HepG2 (cell line): ENCODE measurements around the gene ITGAX. TPM values are rescaled to one million over a fixed set of nuclear protein-coding genes. Genes with fewer than 3 reads are reported as not detected.

Source experiments
- ATAC-seq: fragments of 200-7000 bp; cut with Tn5 transposase; 3 replicates; pipeline ENCODE4 v1.9.1; 2020; ENCODE audit warnings: mild to moderate bottlenecking, moderate library complexity
- BruUV-seq: library from RNA; stranded (reverse); fragments of 400-500 nt; replicated peaks from 2 replicates; lab custom pipeline; 2021; lab: Mats Ljungman, UMichigan
- CTCF ChIA-PET: fragments of 300-600 bp; formaldehyde crosslinking; extraction: SDS; loops from one replicate; lab custom pipeline; 2021; ENCODE audit warnings: low total read pairs, inconsistent platforms, low intra/inter-chr PET ratio; lab: Yijun Ruan, JAX
- POLR2A ChIA-PET: fragments of 350-600 bp; sonication (Branson Sonifier 250); formaldehyde crosslinking; loops from one replicate; lab custom pipeline; 2020; ENCODE audit warnings: antibody characterized with exemption, inconsistent platforms; lab: Yijun Ruan, JAX
- DNase-seq: peaks from one replicate; pipeline ENCODE4 v3.0.0-alpha.2; 2015; ENCODE audit warnings: low spot score
- FAIRE-seq: peaks from 3 replicates; lab custom pipeline; 2011; peaks lifted over from hg19 to GRCh38; lab: Jason Lieb, UNC
- H2AFZ ChIP-seq: one replicate; pipeline ENCODE4 v1.6.1; 2011; ENCODE audit warnings: low read length, inconsistent platforms
- H3K27ac ChIP-seq: fragments of 300-600 bp; 3 replicates; pipeline ENCODE4 v1.8.0; 2011; ENCODE audit warnings: mixed run types, mild to moderate bottlenecking, mixed read lengths, low read length, inconsistent platforms; ENCODE audit not compliant: insufficient read depth; ENCODE audit errors: extremely low read length
- H3K27me3 ChIP-seq, 2 experiments: fragments of 200-600 bp in 1 of 2; 2 replicates in 1 of 2; 3 replicates in 1 of 2; pipeline versions ENCODE4 v1.6.0 to v1.8.0; 2011; ENCODE audit warnings: low read length in 2 of 2, mild to moderate bottlenecking in 2 of 2, moderate library complexity in 2 of 2, inconsistent platforms in 1 of 2; ENCODE audit not compliant: insufficient read depth in 2 of 2, control insufficient read depth in 1 of 2
- H3K36me3 ChIP-seq, 2 experiments: fragments of 200-600 bp in 1 of 2; replicated peaks in 1 of 2; 2 replicates in 1 of 2; 3 replicates in 1 of 2; pipeline versions ENCODE4 v1.5.1 to v1.8.0; 2011; ENCODE audit warnings: low read length in 2 of 2, inconsistent platforms in 1 of 2; ENCODE audit not compliant: insufficient read depth in 2 of 2, control insufficient read depth in 1 of 2
- H3K4me1 ChIP-seq: 2 replicates; pipeline ENCODE4 v1.5.1; 2012; ENCODE audit warnings: low read length, inconsistent platforms; ENCODE audit not compliant: insufficient read depth
- H3K4me2 ChIP-seq: 2 replicates; pipeline ENCODE4 v1.6.0; 2011; ENCODE audit warnings: low read depth, low read length, inconsistent platforms
- H3K4me3 ChIP-seq, 3 experiments: fragments of 200-600 bp in 1 of 3; sonication (generic), shearing (Covaris generic) in 1 of 3; replicated peaks in 1 of 3; 2 replicates each; pipeline ENCODE4 v1.5.1; 2011 to 2016; ENCODE audit warnings: low read length in 3 of 3, inconsistent platforms in 2 of 3, low read depth in 2 of 3, mild to moderate bottlenecking in 2 of 3, control low read depth in 1 of 3, mixed read lengths in 1 of 3; ENCODE audit not compliant: insufficient read depth in 1 of 3
- H3K79me2 ChIP-seq: one replicate; pipeline ENCODE4 v1.6.1; 2011; ENCODE audit warnings: low read length, inconsistent platforms; ENCODE audit not compliant: insufficient read depth
- H3K9ac ChIP-seq: 2 replicates; pipeline ENCODE4 v1.6.0; 2011; ENCODE audit warnings: mild to moderate bottlenecking, low read depth, low read length, inconsistent platforms; ENCODE audit not compliant: insufficient read depth
- H3K9me3 ChIP-seq: 2 replicates; pipeline ENCODE4 v1.5.1; 2012; ENCODE audit warnings: mild to moderate bottlenecking, low read length
- H4K20me1 ChIP-seq: 2 replicates; pipeline ENCODE4 v1.6.0; 2011; ENCODE audit warnings: inconsistent platforms, mild to moderate bottlenecking, low read length, moderate library complexity; ENCODE audit not compliant: insufficient read depth
- FOXC1 ChIP-seq: sonication (generic); formaldehyde crosslinking; IDR thresholded peaks from 2 replicates; pipeline ENCODE4 v1.8.0; 2022; ENCODE audit warnings: mild to moderate bottlenecking, missing genetic modification reagents, borderline replicate concordance
- GLI4 ChIP-seq: sonication (generic); formaldehyde crosslinking; IDR thresholded peaks from 2 replicates; pipeline ENCODE4 v1.5.1; 2020; ENCODE audit warnings: missing genetic modification reagents, mild to moderate bottlenecking, moderate library complexity, borderline replicate concordance
- MNT ChIP-seq: fragments of 450-650 bp; IDR thresholded peaks from 2 replicates; pipeline ENCODE4 v1.6.1; 2016
- SKI ChIP-seq: fragments of 450-650 bp; IDR thresholded peaks from one replicate; pipeline ENCODE4 v1.6.1; 2018; ENCODE audit warnings: mild to moderate bottlenecking; ENCODE audit not compliant: partially characterized antibody
- THAP11 ChIP-seq: IDR thresholded peaks from 2 replicates; pipeline ENCODE4 v1.6.1; 2016; ENCODE audit warnings: missing biosample characterization, missing genetic modification reagents
- ZNF10 ChIP-seq: sonication (generic); formaldehyde crosslinking; IDR thresholded peaks from 2 replicates; pipeline ENCODE4 v1.4.0; 2020; ENCODE audit warnings: mild to moderate bottlenecking, low read depth, missing genetic modification reagents, borderline replicate concordance
- WGBS: methylation state at CpG from one replicate; pipeline ENCODE4 v1.1.6; 2017; ENCODE audit warnings: low lambda C conversion rate; 5-methylcytosine and 5-hydroxymethylcytosine counted together
- in situ Hi-C: cut with HindIII; loops from 2 replicates; pipeline ENCODE4 v1.10.0; 2017; ENCODE audit warnings: low pct_unique_long_range_greater_than_20kb; ENCODE audit not compliant: extremely low pct_ligation_motif_present
- intact Hi-C: fragments of 100-400 bp; cut with micrococcal nuclease; formaldehyde crosslinking; loops from one replicate; pipeline ENCODE4 v1.10.0; 2022; ENCODE audit not compliant: unreplicated experiment
- polyA plus RNA-seq, 8 experiments: library from polyadenylated mRNA; depleted of rRNA in 3 of 8; stranded (reverse) in 7 of 8; unstranded in 1 of 8; fragments of >200 nt; fragmentation: Illumina TruSeq in 4 of 8; extraction: Trizol in 4 of 8; gene quantifications; 2 replicates each; pipeline versions ENCODE4 v1.2.1 to v1.2.3, GENCODE V29; 2011 to 2016; ENCODE audit warnings: low read depth in 4 of 8, missing spikeins in 1 of 8, mixed read lengths in 1 of 8; ENCODE audit not compliant: insufficient read depth in 1 of 8
- total RNA-seq, 5 experiments: library from RNA; depleted of rRNA; stranded (reverse); fragments of >200 nt; fragmentation: Illumina TruSeq; extraction: Trizol; gene quantifications; 2 replicates each; pipeline ENCODE4 v1.2.3, GENCODE V29; 2016; ENCODE audit warnings: low read depth in 1 of 5
- TF ChIP-seq, protein P1 (sequence below): IDR thresholded peaks from 2 replicates; pipeline ENCODE4 v1.6.1; 2016; ENCODE audit warnings: control low read depth
- TF ChIP-seq, protein P2 (sequence below): sonication (generic); formaldehyde crosslinking; IDR thresholded peaks from 2 replicates; pipeline ENCODE4 v1.4.0; 2020; ENCODE audit warnings: missing genetic modification reagents, borderline replicate concordance

Gene ITGAX
- total and polyA plus RNA-seq, 2 of the 13 experiments (the other 11 are each of a cell fraction or from before 2014, with no cell fraction given): 0.32 TPM; not detected in 1

DNA sequence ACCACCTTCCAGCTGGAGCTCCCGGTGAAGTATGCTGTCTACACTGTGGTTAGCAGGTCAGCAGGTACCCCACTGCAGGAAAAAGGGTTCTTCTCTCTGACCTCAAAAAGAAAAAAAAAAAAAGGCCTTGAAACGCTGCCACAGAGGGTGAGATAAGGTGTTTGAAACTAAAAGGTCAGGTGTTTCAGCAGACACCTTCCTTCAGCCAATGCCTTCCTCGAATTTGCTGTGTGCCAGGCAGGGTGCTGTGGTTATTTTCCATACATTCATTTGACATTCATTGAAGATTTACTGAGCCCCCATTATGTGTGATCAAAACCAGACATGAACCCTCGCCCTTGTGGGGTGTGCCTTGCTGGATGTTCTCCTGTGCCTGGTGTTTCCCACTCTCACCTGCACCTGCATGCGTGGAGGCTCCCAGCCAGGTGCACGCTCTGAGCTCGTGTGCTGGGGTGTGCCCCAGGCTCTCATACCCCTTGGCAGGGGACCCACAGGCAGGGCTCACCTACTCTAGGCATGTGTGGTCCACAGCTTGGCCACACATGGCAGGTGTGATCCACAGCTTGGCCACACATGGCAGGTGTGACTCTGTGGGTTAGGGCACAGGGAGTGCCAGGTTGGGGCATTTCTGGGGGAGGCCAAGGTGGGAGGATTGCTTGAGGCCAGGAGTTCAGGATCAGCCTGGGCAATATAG lies 22.4 kb downstream of the ITGAX start:
- H3K27ac ChIP-seq: no peak overlapping the region
- peak; percentile 84 for TF ChIP-seq MNT
- TF ChIP-seq, protein P1, sequence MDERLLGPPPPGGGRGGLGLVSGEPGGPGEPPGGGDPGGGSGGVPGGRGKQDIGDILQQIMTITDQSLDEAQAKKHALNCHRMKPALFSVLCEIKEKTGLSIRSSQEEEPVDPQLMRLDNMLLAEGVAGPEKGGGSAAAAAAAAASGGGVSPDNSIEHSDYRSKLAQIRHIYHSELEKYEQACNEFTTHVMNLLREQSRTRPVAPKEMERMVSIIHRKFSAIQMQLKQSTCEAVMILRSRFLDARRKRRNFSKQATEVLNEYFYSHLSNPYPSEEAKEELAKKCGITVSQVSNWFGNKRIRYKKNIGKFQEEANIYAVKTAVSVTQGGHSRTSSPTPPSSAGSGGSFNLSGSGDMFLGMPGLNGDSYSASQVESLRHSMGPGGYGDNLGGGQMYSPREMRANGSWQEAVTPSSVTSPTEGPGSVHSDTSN (CRISPR knock-in tag): no peak
- TF ChIP-seq, all 625 proteins: peak for 1
- Histone ChIP-seq H3K4me1 (peaks cover 2% of the 10 kb centered on the region), H3K79me2 (no peaks in the 10 kb centered on the region), H3K4me2 (no peak overlapping the region), H3K4me3 (no peak overlapping the region), H4K20me1 (no peaks in the 10 kb centered on the region), H3K9me3 (0 out of 2 replicates have a peak, but pooled peaks cover 4% of the 10 kb centered on the region), H3K36me3 (no peaks in the 10 kb centered on the region), H3K9ac (no peak overlapping the region), H3K27me3 (peaks cover 0 to 15% of the 10 kb centered on the region in 2 experiments; a peak in 3 of 5 replicates), H2AFZ (no peak overlapping the region)
- in situ Hi-C loops: no loop called here
- FAIRE-seq (no peak), DNase-seq (no peak), ATAC-seq (no peak)
- POLR2A ChIA-PET: no interaction called here
- no TSS peak for BruUV-seq
- WGBS: 16% methylated on average over 6 of the region's 7 CpGs
- CTCF ChIA-PET: no interaction called here
- intact Hi-C loops: no loop called here

DNA sequence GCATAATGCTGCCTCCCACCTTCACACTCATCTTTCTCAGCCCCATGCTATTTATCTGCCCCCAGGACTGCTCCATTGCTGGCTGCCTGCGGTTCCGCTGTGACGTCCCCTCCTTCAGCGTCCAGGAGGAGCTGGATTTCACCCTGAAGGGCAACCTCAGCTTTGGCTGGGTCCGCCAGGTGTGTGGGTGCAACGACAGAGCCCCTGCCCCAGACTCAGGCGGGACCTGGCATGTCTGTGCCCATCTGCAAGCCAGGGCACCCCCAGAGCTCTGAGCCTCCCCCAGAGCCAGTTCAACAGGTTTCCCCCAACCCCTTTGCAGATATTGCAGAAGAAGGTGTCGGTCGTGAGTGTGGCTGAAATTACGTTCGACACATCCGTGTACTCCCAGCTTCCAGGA lies 25.2 kb downstream of the ITGAX start:
- in situ Hi-C loops (no loop called here), intact Hi-C loops (loop anchor here (5.0 kb wide), 1 partner anchor 317 kb away; no protein-coding TSS in a partner anchor)
- Histone ChIP-seq H3K36me3 (no peaks in the 10 kb centered on the region), H3K27me3 (peaks cover 1 to 7% of the 10 kb centered on the region in 2 experiments; a peak in 3 of 5 replicates), H4K20me1 (no peaks in the 10 kb centered on the region), H3K9ac (no peak overlapping the region), H3K4me1 (0 out of 2 replicates have a peak, but pooled peaks cover under 1% of the 10 kb centered on the region), H3K79me2 (no peaks in the 10 kb centered on the region), H2AFZ (no peak overlapping the region), H3K9me3 (0 out of 2 replicates have a peak, but pooled peaks cover 2% of the 10 kb centered on the region), H3K4me3 (no peak overlapping the region), H3K27ac (no peak overlapping the region), H3K4me2 (no peak overlapping the region)
- WGBS: 54% methylated on average over 9 of the region's 12 CpGs
- POLR2A ChIA-PET: no interaction called here
- ATAC-seq (no peak), DNase-seq (no peak), FAIRE-seq (no peak)
- no TSS peak for BruUV-seq
- CTCF ChIA-PET: no interaction called here
- TF ChIP-seq GLI4 (CRISPR knock-in tag) (no peak), FOXC1 (CRISPR knock-in tag) (no peak), ZNF10 (CRISPR knock-in tag) (no peak), SKI (no peak), THAP11 (CRISPR knock-in tag) (no peak)
- TF ChIP-seq, protein P2, sequence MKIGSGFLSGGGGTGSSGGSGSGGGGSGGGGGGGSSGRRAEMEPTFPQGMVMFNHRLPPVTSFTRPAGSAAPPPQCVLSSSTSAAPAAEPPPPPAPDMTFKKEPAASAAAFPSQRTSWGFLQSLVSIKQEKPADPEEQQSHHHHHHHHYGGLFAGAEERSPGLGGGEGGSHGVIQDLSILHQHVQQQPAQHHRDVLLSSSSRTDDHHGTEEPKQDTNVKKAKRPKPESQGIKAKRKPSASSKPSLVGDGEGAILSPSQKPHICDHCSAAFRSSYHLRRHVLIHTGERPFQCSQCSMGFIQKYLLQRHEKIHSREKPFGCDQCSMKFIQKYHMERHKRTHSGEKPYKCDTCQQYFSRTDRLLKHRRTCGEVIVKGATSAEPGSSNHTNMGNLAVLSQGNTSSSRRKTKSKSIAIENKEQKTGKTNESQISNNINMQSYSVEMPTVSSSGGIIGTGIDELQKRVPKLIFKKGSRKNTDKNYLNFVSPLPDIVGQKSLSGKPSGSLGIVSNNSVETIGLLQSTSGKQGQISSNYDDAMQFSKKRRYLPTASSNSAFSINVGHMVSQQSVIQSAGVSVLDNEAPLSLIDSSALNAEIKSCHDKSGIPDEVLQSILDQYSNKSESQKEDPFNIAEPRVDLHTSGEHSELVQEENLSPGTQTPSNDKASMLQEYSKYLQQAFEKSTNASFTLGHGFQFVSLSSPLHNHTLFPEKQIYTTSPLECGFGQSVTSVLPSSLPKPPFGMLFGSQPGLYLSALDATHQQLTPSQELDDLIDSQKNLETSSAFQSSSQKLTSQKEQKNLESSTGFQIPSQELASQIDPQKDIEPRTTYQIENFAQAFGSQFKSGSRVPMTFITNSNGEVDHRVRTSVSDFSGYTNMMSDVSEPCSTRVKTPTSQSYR (CRISPR knock-in tag): no peak
